GM18907 (cell line): ENCODE results near the gene WDR76.

Experiments used
- ATAC-seq: cut with Tn5 transposase; IDR thresholded peaks from one replicate; pipeline ENCODE4 v1.9.1; 2021; ENCODE audit warnings: mild to moderate bottlenecking, moderate library complexity; ENCODE audit not compliant: unreplicated experiment

WDR76 gene

DNA sequence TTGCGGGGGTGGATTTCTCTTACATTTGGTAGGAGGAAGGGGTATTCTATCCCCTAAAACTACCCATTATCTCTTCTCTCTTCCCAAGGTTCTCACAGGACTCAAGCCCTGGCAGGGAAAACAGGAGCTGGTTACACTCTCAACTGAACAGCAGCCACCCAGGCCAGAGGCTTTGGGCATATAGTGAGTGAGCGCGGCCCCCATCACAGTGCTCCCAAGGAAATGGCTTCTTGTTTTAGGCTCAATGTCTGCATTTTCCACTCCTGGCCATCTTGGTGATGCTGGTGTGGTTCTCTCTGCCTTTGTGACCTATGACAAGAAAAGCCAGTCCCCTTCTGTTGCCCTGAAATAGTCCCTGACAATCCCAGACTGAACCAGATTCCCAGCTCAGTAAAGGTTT is 50.1 kb downstream of the WDR76 start:
- no peak for ATAC-seq

DNA sequence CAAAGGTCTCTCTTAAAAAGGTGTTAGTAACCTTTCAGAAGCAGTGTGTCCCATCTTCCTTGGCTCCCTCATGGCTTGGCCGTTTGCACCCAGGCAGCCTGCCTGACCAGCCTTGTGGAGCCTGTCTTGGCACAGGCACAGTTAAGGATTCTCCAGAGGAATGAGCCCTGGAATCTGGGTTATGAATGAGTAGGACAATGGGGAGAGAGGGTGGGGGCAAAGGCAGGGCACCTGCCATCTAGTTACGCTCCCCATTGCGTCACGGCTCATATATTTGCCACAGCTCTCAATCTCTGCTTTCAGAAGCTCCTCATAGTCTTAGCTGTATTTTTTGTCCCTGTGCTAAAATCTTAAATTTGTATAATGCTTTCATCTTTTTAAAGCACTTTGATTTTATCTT is 50.6 kb downstream of the WDR76 start:
- ATAC-seq = no peak

DNA sequence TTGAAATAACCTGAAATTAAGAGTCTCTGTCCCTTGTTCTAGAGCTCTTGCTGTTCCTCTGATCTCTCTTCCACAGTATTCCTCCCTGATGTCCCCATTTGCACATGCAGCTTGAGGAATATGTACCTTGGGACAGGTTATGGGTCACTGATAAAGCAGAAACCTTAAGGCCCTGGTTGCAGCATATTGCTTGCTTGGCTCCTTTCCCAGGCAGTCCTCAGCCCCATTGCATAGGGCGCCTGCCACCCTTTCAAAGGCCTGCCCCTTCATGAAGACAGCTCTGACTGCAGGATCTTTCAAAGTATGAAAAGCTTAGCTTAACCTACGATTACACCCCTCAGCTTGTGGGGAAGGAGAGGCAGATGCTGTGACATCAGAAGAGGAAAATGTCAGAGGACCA is 51.6 kb downstream of the WDR76 start:
- ATAC-seq = no peak

DNA sequence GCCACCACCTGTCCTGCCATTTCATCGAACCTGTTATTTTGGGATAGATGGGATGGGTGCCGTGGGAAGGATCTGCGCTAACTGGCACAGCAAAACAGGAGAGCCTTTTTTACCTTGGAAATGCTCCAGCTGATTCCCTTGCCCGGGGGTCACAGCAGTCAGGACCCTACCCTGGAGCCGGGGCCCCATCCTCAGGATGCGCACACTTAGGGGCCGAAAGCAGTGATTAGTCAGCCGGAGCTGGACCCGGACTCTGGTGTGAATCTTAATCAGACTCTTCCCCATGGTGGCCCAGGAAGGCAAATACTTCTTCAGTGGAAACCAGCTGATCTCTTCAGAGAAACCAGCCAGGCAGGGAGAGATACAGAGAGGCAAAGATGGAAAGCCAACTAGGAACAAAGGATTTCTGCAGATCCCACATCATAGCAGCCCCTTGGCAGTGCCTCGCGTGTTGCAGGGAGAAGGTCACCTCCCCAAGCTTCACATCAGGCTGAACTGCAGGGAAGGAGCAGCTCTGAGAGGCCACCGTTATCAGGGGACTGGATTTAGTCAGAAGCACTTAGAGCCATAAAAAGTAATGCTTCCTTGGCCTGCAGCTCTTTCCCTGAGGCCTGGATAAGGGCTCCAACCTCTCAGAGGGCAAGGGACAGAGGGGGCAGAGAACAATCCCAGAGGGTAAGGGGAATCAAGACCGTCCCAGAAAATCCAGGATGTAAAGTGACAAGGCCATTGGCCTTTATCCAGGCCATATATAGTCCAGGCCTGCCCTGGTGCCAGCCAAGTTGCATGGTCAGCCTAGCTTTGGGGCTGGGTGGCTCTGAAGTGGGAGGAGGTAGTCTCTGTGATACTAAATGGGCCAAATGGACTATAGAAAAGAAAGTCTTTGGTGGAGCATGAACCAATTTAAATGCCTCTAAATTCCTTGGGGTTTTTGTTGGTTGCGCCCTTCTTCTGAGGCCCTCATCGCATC is 52.9 kb downstream of the WDR76 start:
- ATAC-seq = no peak

DNA sequence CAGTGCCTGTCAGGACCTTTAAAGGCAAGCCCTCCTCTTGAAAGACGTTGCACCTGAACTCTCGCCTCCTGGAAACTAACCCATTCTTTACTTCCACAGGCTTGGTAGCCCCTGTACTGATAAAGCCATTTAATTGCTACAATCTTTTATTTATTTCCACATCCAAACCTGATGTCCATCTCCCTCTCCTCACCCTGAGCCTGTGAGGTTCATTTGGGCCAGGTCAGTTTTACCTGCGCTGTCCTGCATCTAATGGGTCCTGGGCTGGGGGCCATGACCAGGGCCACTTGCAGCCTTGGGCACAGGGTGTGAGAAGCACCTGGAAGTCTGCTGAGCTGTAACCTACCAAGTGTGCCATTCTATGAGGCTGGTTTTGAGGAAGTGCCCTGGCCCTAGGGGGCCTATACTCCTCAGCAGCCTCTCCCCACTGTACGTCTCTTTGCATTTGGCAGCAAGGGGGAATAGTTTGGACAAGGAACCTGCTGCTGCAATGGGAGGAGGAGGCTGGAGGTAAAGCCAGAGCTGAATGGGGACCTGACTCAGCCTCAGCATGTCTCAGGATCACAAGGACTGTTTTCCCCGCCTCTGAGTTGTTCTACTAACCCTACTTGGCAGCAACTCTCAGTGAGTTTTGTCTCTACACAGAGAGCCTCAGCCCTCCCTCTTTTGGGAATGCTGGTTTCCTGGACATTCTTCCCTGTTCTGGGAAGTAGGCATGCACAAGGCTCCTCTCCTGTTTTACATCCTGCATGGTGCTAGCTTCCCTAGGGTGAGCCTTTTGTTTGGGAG is 53.8 kb downstream of the WDR76 start:
- ATAC-seq = no peak

DNA sequence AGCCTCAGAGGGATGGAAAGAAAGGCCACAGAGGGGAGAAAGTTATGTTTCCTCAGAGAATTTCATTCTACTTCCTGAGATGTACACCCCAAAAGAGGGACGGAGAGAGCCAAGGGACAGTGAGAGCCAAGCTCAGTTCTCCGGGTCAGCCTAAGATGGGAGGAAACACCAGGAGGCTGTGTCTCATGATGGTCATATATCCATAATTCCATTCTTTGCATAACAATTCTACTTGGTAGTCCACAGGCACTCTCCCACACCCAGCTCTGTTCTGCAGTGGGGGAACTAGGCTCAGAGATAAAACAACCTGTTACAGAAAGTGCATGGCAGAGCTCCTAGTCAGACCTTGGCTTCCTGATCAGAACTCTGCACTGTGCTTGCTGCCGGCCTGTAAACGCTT is 54.4 kb downstream of the WDR76 start:
- ATAC-seq = no peak

DNA sequence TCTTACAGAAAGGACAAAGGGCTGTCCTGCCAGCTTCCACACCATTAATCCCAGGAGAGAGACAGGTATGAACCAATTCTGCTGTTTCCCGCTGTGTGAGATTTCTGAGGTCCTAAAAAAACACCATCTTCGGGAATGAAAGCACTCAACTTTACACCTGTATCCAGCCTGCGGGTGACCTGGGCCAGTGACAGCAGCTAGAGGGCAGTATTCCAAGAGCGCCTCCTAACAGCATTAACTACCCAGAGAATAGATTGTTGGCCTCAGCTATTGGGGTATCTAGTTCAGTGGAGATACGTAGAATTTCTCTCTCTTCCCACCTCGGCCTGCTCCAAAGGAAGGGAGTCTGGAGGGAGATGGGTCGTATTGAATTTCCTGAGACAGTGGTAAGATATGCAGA is 55.1 kb downstream of the WDR76 start:
- ATAC-seq = no peak

DNA sequence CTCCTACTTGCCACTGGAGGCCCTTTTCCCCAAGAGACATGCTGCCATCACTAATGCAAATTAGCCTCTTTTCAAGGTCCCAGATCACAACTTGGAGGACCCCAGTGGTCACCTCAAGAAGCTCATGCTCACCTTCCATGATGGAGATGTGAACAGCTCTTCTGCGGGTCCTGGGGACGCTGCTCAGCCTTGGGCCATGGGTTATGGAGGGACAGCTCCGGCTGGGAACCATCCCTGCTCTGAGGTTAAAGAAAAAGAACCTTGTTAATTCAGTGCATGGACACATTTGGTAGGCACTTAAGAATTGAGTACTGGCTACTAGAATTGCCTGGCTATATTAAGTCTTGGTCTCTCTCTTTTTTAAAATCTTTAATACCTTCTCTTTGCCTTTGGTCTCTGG is 56.8 kb downstream of the WDR76 start:
- no peak for ATAC-seq

DNA sequence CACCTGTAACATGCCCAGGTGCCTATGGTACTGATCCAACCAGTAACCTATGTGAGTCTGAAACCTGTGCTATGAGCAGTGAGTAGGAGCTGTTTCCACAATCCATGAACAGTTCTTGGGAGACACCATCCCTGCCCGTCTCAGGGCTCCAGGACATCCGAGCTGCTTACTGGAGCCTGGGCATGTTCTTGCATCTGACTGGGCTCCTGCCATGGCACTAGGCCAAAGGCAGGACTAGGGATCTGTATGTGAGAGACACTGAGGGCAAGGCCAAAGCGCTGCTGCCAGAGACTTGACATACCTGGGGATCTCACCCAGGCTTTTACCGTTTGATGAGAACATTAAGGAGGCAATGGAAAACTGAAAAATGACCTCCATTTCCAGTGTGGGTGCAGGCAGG is 59.8 kb downstream of the WDR76 start:
- no peak for ATAC-seq

DNA sequence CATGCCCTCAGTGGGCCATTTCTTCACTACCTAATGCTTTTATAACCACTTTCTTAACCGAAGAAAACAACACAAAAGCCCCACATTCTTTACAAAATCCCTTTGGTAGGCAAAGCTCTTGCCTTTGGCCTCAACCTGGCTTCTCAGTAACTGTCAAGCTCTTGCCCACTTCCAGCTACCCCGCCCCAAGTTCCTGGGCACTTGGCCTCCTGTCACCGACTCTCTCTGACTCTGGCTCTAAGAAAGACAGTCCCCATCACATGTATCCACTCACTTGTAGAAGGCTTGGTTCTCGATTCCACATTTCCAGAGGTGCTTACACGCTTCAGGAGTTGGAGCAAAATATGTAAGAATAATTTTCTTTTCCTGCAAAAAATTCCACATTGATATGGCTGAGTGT is 61.1 kb downstream of the WDR76 start:
- ATAC-seq = no peak

DNA sequence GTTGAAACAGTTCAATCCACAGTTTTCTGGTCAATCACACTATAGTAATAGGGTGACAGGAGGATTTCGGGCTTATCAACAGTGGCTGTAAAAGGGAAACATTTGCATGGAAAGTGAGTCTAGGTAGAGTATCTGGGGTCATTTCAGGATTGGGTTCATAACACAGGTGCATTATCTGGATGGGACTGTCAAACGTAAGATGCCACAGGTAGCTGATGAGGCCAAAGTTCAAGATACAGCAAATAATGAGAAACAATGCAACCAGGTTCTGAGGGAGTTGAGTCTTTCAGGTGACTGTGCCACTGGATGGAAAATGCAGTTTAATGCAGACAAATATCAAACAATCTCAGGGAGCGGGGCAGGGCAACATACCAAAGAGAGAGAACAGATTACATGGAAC is 62.2 kb downstream of the WDR76 start:
- no peak for ATAC-seq

DNA sequence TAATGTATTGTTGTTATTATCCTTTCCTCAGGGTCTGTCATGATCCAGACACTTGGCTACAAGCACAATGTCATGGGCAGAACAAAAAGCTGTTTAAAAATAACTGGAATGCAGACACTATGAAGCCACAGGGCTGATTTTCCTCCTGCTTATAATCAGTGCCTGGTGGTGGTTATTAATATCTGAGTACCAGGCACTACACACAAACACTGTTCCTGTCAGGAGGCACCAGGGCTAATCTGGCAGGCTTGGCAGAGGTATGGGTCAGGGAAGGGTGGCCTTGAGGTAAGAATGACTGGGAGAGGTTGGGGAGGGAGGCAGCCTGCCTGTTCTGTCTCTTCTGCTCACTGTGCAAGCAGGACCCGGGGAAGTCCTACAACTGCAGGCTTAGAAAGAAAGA is 67.2 kb downstream of the WDR76 start:
- ATAC-seq = no peak

DNA sequence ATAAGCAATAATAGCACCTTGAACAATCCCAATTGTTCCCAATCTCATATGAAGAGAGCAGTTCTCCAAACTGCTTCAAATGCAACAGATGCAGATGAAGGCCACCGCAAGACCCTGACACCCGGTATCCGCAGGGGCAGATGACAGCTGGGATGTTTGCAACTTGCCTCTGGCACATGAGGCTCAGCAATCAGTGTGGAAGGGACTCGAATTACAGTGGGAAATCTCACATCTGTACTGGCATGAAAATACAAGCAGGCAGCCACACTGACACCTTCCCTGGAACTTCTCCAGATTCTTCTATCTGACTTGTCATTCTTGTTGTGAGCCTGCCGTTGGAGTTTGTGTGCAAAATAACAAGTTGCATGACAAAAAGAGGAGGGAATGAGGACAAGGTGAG is 68.8 kb downstream of the WDR76 start:
- ATAC-seq = no peak

DNA sequence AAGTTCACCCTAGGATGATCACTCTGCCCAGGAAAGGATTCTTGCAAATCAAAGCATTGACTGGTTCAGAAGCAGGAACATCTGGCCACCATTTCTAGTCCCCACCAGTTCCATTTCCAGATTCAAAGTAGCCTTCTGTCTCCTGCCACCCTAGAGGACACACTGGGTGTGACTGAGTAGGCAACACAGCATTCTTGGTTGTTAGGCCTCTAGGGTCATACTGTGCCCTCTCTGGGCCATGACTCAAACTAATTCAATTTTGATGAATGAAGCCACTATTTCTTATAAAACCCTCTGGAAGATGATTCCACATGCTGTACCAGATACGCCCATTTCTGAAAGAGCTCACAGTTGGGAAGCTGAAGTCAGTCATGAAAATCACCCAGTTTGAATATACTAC is 69.7 kb downstream of the WDR76 start:
- no peak for ATAC-seq

DNA sequence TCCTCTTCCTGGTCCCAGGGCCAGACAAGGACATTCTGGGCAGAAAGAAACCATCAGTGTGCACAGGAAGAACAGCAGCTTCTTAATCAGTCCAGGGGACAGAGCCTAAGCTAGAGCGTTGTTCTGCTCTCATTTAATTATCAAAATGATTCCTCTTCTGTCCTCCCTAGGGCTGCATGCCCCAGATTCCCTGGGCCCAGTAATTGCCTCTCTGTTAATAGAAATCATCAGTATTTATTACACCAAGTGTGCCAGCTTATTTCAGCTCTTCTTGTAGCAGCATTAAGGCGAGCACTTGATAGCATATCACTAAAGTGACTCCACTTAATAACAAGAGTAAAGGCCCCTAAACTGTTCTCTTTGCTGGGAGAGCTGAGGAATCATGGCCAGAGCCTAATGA is 72.1 kb downstream of the WDR76 start:
- no peak for ATAC-seq

DNA sequence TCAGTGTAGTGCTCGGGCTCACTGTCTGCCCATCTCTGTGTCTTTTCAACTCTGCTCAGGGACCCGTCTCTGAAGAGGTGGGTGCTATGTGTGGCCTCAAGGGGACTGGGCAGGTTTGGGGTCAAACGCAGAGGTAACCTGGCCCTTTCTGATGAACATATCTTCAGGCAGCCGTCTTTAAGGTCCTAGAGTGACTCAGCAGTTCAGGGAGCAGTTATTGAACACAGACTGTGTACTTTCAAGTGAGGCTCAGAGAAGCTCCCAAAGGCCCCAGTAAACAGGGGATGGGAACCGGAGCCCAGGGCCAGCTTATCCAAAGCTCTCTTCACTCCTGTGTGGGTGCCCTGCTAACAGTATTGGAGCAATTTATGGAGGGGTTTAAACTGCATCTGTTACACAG is 73.1 kb downstream of the WDR76 start:
- no peak for ATAC-seq

DNA sequence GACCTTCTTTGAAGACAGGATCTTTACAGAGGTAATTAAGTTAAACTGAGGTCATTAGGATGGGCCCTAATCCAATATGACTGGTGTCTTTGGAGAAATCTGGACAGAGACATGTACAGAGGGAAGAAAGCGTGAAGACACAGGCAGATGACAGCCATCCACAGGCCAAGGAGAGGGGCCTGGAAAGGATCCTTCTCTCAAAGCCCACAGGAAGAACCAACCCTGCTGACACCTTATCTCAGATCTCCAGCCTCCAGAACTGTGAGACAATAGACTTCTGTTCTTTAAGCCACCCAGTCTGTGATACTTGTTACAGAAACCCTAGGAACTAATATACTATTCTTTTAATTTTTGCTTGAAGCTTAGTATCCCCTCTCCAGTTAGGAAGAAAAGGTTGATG is 74.2 kb downstream of the WDR76 start:
- no peak for ATAC-seq

DNA sequence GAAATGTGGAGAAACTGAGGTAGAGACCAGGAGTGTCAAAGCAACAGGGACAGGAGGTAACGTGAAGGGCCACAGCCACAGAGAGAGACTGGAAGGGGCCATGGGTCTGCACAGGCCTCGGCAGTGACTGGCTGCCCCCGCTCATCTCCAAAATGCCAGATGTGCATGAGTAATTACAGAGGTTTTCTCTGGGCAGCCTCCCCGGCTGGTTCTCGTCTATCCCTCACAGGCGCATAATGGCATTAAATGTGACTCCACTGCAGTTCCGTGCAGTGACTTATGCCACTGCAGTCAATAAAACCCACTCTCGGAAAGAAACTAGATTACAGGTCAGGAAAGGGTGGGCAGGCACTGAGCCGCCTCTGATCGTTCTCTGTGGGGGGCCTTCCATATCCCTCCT is 74.7 kb downstream of the WDR76 start:
- no peak for ATAC-seq

DNA sequence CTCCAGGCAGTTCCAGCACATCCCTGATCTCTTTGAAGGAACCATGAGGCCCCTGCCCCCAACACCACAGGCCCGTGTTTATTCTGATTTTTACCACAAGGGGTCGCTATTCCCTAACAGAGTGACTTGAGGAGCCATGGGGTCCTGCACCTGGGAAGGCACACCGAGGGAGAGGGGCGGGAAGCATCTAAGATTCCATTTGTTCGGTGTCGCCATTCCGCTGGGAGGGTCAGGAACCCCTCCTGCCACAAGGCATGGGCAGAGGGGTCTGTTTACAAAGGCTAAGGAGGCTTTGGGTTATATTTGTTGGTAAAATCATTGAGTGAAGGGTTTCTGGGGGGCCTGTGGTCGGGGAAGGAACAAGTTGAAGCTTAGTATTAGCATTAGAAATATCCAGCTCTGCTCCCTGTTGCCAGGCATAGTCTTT is 77.1 kb downstream of the WDR76 start:
- no peak for ATAC-seq

DNA sequence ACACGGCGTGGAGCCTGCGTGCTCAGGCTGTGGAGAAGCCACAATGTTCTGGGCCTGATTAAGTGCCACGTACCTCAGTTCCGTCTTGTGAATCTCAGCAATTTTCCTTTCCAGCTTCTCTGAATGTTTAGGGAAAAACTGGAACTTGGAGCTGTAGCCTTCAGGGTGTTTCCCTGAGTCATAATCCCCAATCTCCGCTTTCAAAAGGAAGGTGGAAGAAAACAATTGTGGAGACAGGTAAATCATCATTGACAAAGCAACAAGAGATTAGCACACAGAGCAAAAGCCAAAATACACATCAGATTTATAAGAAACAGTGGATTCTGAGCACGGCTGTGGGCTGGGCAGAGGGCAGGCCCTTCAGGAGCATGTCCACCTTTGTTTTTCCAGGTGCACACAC is 79.0 kb downstream of the WDR76 start:
- no peak for ATAC-seq

DNA sequence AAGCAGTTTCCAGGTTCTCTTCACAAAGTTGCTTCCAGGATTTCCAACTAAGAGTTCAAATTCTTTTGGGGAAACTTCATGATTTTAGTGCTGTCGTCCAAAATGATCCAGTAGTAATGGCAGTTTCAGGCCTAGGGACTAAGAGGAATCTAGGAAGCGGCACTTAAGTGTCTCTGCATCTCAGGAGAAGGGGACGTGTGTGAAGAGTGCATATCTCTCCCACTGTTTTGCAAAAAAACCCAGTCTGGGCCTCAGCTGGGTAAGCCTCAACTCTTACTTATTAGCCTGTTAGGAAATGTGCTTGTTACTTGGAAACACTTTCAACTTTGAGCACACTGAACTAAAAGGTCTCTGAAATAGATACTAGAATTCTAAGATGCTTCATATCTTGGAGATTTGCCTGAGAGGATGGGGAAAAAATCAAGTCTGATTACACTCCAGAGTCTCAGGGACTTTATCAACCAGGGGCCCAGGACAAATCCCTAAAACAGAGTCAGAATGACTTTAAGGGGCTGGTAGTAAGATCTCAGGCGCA is 81.8 kb downstream of the WDR76 start:
- no peak for ATAC-seq

DNA sequence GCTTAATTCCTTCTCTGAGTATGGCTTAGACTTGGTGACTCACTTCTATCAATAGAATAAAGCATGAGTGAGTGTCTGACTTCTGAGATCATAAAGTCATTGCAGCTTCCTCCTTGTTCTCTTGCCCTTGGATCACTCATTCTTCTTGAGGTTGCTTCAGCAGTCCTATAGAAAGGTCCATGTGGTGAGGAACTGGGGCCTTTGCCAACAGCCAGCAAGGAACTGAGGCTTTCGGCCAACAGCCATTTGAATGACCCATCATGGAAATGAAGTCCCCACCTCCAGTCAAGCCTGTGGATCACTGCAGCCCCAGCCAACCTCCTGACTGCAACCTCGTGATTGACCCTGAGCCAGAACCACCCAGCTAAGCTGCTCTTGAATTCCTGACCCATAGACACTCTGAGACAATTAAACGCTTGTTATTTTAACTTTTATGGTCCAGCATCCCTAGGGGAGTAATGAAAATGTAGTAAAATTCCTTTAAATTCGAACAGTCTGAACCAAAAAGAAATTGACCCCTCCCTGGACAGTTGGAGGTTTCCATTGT is 84.5 kb downstream of the WDR76 start:
- no peak for ATAC-seq
